Fibroblast of lung (primary cell): ENCODE data around the gene VTI1A. TPM values are rescaled to one million over a fixed set of nuclear protein-coding genes. Genes with fewer than 3 reads are reported as not detected.
"Not testable (repeated sequence)": the region's sequence is repeated elsewhere in the genome, so short reads cannot be mapped to it uniquely, and the experiment has no call there.

Experiments
- DNase-seq, 2 donors: peaks; one replicate each; pipeline versions ENCODE4 v3.0.0 to v3.0.0-alpha.2; 2010; ENCODE audit warnings: low read depth in 2 of 2
- H2AFZ ChIP-seq: 2 replicates; pipeline ENCODE4 v1.5.1; 2012; ENCODE audit warnings: low read length, control low read depth, inconsistent platforms
- H3K27ac ChIP-seq: 2 replicates; pipeline ENCODE4 v1.5.1; 2011; ENCODE audit warnings: low read length, control low read depth; ENCODE audit not compliant: insufficient read depth
- H3K27me3 ChIP-seq: 2 replicates; pipeline ENCODE4 v1.5.1; 2011; ENCODE audit warnings: mild to moderate bottlenecking, low read length; ENCODE audit not compliant: control insufficient read depth, insufficient read depth
- H3K36me3 ChIP-seq: 2 replicates; pipeline ENCODE4 v1.5.1; 2011; ENCODE audit warnings: low read length; ENCODE audit not compliant: control insufficient read depth, insufficient read depth
- H3K4me1 ChIP-seq: 2 replicates; pipeline ENCODE4 v1.5.1; 2011; ENCODE audit warnings: low read length; ENCODE audit not compliant: control insufficient read depth, insufficient read depth; ENCODE audit errors: extremely low read depth
- H3K4me2 ChIP-seq: 2 replicates; pipeline ENCODE4 v1.5.1; 2011; ENCODE audit warnings: low read length, control low read depth; ENCODE audit not compliant: insufficient read depth; ENCODE audit errors: extremely low read depth
- H3K4me3 ChIP-seq, 4 experiments: fragments of 200-600 bp in 1 of 4; sonication (generic) in 1 of 4; replicated peaks in 1 of 4; 2 replicates each; pipeline ENCODE4 v1.5.1; 2011 to 2016; ENCODE audit warnings: low read length in 4 of 4, low read depth in 3 of 4, mild to moderate bottlenecking in 3 of 4, control low read depth in 2 of 4, inconsistent platforms in 1 of 4, mixed read lengths in 1 of 4; ENCODE audit not compliant: insufficient read depth in 1 of 4; ENCODE audit errors: control extremely low read depth in 1 of 4
- H3K79me2 ChIP-seq: 2 replicates; pipeline ENCODE4 v1.5.1; 2012; ENCODE audit warnings: mild to moderate bottlenecking, low read length, inconsistent platforms; ENCODE audit not compliant: control insufficient read depth, insufficient read depth
- H3K9ac ChIP-seq: 2 replicates; pipeline ENCODE4 v1.5.1; 2011; ENCODE audit warnings: mild to moderate bottlenecking, low read length, control low read depth; ENCODE audit not compliant: insufficient read depth
- H3K9me3 ChIP-seq: 2 replicates; pipeline ENCODE4 v1.5.1; 2012; ENCODE audit warnings: low read depth, low read length; ENCODE audit not compliant: control insufficient read depth, insufficient read depth
- H4K20me1 ChIP-seq: 2 replicates; pipeline ENCODE4 v1.5.1; 2011; ENCODE audit warnings: low read length; ENCODE audit not compliant: control insufficient read depth, insufficient read depth; ENCODE audit errors: extremely low read depth
- CTCF ChIP-seq, 2 donors: IDR thresholded peaks in 1 of 2; conservative IDR thresholded peaks in 1 of 2; 1 replicate in 1 of 2; 2 replicates in 1 of 2; pipeline ENCODE4 v1.5.1; 2011 to 2012; ENCODE audit warnings: low read length in 2 of 2, control low read depth in 1 of 2, inconsistent platforms in 1 of 2, low read depth in 1 of 2, mild to moderate bottlenecking in 1 of 2
- EZH2 ChIP-seq: IDR thresholded peaks from 2 replicates; pipeline ENCODE4 v1.5.1; 2012; ENCODE audit warnings: low read length, control low read depth, mild to moderate bottlenecking; ENCODE audit errors: missing control alignments
- polyA plus RNA-seq, 2 donors: library from polyadenylated mRNA; depleted of rRNA in 1 of 2; stranded (reverse) in 1 of 2; unstranded in 1 of 2; fragments of >200 nt; gene quantifications; 2 replicates each; pipeline ENCODE4 v1.2.1, GENCODE V29; 2011 to 2012; ENCODE audit warnings: missing spikeins in 1 of 2
- total RNA-seq: library from RNA; depleted of rRNA; stranded (reverse); fragments of >200 nt; gene quantifications from 2 replicates; pipeline ENCODE4 v1.2.1, GENCODE V29; 2014

Gene VTI1A
- total and polyA plus RNA-seq, 2 donors (not counting 1 experiment from before 2014, with no cell fraction given) = 19.1 to 30.9 TPM

GRCh38 chr10:112460366-112460765, 13.4 kb downstream of the VTI1A start:
- DNase-seq = no peak
- H3K4me1 ChIP-seq = no peaks in the 10 kb centered on the region
- no peak overlapping the region for H3K27ac ChIP-seq
- no peaks in the 10 kb centered on the region for H4K20me1 ChIP-seq
- no peak overlapping the region for H3K4me3 ChIP-seq
- no peak overlapping the region for H3K9ac ChIP-seq
- H3K79me2 ChIP-seq = no peaks in the 10 kb centered on the region
- H3K27me3 ChIP-seq = no peaks in the 10 kb centered on the region
- H3K36me3 ChIP-seq = no peaks in the 10 kb centered on the region
- TF ChIP-seq EZH2 (no peak), CTCF (conservative IDR thresholded peaks at IDR 0.05 in 1 of 2, IDR thresholded peaks at IDR 0.05 in 1 of 2; ENCODE audit: low read depth in 1 of 2, low read length in 2 of 2) (no peak)
- no peak overlapping the region for H3K4me2 ChIP-seq
- no peak overlapping the region for H2AFZ ChIP-seq
- H3K9me3 ChIP-seq = no peaks in the 10 kb centered on the region

- no peak overlapping the region for H3K4me3 ChIP-seq
- no peaks in the 10 kb centered on the region for H3K36me3 ChIP-seq
- DNase-seq = peak; percentile 60 to 71
- TF ChIP-seq EZH2 = no peak
- TF ChIP-seq CTCF (conservative IDR thresholded peaks at IDR 0.05 in 1 of 2, IDR thresholded peaks at IDR 0.05 in 1 of 2; ENCODE audit: low read depth in 1 of 2, low read length in 2 of 2) = no peak
- no peaks in the 10 kb centered on the region for H3K27me3 ChIP-seq
- H3K27ac ChIP-seq = peak overlapping the region; percentile 54
- H3K9ac ChIP-seq = no peak overlapping the region
- H3K4me2 ChIP-seq = no peak overlapping the region
- H3K4me1 ChIP-seq = no peaks in the 10 kb centered on the region
- no peaks in the 10 kb centered on the region for H3K9me3 ChIP-seq
- H4K20me1 ChIP-seq = no peaks in the 10 kb centered on the region
- H3K79me2 ChIP-seq = no peaks in the 10 kb centered on the region
- no peak overlapping the region for H2AFZ ChIP-seq
Observed at GRCh38 chr10:112461029-112461887, 14.2 kb downstream of the VTI1A start.

- not testable (repeated sequence) for H3K36me3 ChIP-seq, H3K9me3 ChIP-seq, H4K20me1 ChIP-seq, H2AFZ ChIP-seq, H3K79me2 ChIP-seq, DNase-seq, H3K9ac ChIP-seq, H3K4me1 ChIP-seq, H3K4me3 ChIP-seq, H3K27ac ChIP-seq, H3K4me2 ChIP-seq, H3K27me3 ChIP-seq
Observed at GRCh38 chr10:112464074-112464473, 17.1 kb downstream of the VTI1A start.
